ENCODE results near the gene GFRA1. TPM values are rescaled to one million over a fixed set of nuclear protein-coding genes. Genes with fewer than 3 reads are reported as not detected.

The GFRA1 gene
- total RNA-seq, 1 donor from 2014 or later: 75.2 TPM

DNA sequence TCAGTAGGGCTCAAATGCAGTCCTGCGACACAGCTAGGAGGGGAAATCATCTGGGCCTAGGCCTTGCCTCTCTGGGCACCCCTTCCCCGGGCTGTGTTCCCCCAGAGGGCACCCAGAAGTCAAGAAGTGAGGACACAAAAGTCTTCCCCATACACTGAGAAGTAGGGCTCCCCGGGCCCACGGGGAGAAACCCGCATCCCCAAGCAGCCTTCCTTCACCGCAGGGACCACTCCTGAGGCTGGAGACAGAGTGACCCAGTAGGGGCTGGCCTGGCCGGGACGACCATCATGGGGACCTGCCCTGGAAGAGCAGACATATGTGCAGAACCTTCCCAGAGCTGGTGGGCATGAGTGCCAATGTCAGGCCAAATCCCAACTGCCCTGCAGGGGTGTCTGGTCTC is 163.5 kb downstream of the GFRA1 start:
- ATAC-seq (no peak), DNase-seq (ENCODE audit: low spot score) (peak; percentile 38)

DNA sequence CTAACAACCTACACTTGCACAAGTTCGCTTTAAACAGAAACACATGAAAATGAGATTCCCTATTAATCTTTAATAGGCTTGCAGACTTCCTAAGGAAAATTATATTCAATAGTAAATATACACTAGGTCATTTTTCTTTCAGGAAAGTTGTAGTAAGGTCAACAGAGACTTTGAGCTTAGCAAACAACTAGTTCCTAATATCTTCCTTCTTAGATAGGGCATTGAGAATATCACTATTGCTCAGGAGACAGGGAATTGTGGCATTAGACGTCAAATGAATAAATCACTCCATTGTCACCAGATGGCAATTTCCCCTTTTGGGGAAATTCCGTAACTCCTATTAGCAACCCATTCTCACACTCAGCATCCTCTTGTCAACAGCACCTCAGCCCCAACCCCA is 164.9 kb downstream of the GFRA1 start:
- DNase-seq (ENCODE audit: low spot score) (no peak), ATAC-seq (peak; percentile 38)

DNA sequence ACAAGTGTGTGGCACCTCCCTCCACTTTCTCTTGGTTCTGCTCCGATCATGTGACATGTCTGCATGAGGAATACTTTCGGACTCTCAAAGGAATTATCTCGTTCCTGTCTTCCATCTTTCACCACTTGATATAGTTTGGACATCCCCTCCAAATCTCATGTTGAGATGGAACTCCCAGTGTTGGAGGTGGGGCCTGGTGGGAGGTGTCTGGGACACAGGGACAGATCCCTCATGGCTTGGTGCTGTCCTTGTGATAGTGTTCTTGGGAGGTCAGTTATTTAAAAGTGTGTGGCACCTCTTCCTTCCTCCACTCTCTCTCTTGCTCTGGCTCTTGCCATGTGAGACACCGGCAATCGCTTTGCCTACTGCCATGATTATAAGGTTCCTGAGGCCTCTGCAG is 166.4 kb downstream of the GFRA1 start:
- ATAC-seq (no peak), DNase-seq (ENCODE audit: low spot score) (peak; percentile 6)

DNA sequence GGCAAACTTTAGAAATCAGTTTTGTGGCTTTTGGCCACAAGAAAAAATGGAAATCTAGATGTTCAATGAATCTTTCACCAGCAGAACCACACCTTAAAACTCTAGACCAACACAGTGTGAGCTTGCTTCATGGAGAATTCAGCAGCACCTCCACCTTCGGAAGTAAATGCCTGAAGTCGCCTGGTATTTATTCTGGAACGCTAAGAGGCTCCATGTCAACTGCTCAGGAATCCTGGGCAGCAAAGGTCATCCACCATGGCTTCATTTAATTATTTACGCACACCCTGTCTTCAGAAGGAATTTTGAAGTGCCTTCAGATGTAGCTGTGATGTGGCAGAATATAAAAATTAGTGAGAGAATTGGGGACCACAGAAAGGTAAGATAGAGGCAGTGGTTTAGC is 167.7 kb downstream of the GFRA1 start:
- DNase-seq (ENCODE audit: low spot score) (no peak), ATAC-seq (no peak)

DNA sequence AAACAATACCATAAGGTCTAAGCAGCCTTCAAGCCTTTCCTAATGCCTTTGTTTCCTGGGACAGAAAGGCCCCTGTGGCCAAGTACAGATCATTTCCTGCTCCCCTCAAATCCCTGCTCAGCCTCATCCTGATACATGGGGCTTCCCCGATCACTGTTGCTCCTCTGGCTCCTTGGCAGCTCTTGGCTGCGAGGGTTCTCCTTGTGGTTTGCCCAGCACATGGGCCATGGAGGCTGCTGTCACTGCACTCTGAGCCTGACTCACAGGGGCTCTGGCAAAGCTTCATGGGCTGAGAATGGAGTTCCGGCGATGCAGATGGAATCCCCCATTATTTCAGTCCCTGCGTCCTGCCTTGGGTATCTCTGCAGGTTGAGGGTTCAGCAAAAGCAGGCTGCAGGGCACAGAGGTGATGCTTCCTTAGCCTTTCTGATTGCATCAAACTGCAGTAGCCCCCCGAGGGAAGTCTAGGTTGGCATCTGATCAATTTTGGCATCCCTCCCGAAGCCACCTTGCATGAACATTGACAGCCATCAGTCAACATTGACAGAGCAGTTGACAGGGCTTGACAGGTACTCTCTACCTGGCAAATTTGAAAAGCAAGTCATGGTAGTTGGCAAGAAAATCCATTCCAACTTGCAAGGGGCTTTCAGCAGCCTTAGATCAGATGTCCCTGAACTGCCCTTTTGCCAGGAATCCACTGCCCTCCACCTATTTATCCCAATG is 168.6 kb downstream of the GFRA1 start:
- no peak for ATAC-seq
- no peak for DNase-seq (ENCODE audit: low spot score)

DNA sequence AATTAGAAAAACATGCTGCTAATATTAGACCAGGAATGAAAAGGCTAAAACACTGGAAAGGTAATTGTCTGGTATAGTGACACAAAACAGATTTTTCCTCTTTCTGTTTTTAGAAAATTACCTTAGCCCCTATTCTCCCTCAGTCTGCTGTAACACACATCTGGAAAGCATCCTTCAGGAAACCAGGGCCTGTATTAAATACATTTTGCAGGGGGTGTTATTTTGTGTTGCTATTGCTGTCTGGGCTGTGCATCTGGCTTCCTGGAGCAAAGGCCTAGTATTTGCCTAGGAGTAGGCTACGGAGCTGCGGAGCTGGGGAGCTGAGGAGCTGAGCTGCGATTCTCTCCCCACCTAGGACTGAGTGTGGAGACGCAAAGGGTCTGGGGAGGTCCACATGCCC is 169.3 kb downstream of the GFRA1 start:
- DNase-seq (ENCODE audit: low spot score) (no peak), ATAC-seq (no peak)

DNA sequence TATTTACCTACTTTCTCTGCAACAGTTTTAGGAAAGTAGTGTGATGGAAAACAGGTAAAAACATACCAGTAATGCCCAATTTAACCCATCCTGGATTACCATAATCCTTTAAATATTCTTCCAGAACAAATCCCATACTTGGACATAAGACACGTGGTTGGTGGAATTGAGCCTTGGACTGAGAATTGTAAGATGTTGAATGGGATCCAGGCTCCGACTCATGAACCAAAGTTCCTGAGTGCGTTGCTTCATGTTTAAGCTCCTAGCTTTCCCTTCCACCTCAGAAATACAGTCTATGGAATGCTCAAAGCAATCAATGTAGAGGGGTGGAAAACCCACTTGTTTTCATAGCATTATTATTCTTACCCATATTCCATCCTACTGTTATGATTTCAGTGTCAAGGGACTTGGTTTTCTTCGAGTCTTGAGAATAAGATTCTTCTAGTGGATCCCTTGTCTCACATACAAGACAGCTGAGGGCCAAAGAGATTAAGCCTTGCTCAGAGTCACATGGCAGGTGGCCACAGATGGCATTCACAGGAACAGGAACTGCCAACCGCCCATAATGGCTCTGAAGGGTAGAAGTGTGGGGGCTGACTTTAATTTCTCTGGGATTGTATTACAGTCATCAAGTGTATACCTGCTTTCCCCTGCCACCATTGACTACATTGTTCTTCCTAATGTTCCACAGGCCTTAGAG is 171.2 kb downstream of the GFRA1 start:
- no peak for ATAC-seq
- DNase-seq (ENCODE audit: low spot score): no peak

DNA sequence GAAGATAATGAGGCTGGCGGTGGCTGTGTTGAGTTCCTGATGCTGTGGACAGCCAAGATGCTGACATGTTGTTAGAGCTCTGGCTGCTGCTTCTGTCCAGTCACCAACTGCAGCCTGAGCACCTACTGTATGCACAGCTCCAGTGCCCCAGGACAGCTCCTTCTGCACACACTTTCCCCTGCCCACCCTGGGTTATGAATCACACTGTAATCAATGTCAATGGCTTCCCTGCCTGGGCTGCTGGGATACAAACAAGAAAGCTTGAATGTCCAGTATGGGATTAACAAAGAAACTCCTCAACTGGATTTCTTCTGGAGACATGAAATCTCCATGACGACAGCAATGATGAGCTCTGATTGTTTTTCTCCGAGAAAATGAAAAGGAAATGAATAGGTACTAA is 172.0 kb downstream of the GFRA1 start:
- no peak for DNase-seq (ENCODE audit: low spot score)
- ATAC-seq: no peak

DNA sequence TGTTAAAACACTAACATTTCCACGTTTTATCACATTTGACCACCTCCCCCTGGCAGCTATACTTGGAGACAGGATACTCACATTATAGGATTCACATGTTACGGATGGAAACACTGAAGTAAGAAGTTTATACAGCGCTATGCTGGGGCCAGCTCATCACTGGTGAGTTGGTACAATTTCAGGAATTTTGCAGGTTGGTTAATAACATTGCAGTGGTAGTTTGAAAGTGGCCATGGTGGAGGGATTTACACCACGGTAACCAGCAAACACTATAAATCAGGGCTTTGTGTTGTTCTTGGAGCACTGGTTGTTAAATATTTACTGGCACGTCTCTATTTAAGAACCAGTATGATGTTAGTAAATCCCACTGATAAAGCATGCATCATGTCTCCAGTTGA is 174.0 kb downstream of the GFRA1 start:
- DNase-seq (ENCODE audit: low spot score) (no peak), ATAC-seq (no peak)

DNA sequence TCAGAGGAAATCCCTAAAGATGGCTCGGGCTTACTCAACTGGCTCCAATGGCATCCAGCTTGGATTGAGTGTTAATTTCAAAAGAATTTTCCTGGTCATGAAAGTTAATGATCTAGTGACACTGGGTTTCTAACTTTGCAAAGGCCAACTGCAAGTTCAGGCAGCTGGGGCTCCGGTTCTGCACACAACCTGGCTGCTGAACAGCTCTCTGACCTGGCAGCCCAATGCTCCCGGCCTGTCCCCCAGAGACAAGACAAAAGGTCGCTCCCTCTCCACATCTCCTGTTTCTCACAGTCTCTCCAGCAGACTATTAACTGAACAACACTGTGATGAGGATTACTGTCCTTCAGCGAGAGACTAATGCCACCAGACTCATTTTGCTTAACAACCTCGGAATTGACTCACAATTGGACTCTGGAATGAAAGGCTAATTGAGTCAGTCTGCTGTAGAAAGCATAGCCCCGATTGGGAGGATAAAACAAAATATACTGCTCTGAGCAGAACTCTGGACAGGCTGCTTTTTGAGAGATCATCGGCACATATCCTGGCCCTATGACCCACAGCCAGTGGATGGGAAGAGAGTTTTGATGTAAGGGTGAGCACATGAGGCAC is 174.5 kb downstream of the GFRA1 start:
- DNase-seq (ENCODE audit: low spot score) (no peak), ATAC-seq (no peak)

DNA sequence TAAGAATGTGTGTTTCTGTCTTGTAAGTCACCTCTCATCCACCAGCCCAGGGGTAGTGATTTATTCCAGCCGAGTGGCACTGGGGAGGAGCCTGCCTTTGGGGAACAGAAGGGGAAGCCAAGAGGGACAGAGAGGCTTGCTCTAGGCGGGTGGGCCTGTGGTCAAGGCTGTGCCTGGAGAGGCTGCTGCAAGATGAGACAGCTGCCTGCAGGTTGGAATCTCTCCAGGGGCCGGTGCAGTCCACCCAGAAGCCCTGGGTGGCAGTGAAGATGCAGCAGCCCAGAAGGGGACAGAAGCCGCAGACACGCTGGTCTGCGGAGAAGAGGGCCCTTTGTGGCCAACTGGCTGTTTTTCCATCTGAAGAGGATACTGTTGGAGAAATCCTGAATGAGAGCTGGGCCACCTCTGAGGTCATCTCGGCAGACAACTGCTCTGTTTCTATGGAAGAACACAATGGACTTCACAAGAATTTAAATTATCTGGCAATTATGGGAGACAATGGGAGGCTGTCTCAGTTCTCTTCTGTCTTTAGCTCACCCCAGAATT is 175.7 kb downstream of the GFRA1 start:
- no peak for ATAC-seq
- no peak for DNase-seq (ENCODE audit: low spot score)

DNA sequence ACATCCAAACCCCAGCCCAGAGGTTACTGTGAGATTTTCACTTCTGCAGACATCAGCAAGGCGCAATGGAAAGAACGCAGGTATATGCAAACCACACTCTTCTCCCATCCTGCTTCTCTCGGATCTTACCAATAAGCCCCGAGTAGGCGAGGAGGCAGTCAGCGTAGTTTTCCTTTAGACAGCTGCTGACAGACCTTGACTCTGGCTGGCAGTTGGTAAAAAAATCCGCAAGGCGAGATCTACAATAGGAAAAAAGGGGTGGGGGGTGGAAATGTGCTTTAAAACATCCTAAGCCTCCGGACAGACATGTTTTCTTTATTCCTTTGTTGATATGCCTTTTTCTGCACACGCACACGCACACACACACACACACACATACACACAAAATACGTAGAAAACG is 176.5 kb downstream of the GFRA1 start:
- ATAC-seq (no peak), DNase-seq (ENCODE audit: low spot score) (no peak)

DNA sequence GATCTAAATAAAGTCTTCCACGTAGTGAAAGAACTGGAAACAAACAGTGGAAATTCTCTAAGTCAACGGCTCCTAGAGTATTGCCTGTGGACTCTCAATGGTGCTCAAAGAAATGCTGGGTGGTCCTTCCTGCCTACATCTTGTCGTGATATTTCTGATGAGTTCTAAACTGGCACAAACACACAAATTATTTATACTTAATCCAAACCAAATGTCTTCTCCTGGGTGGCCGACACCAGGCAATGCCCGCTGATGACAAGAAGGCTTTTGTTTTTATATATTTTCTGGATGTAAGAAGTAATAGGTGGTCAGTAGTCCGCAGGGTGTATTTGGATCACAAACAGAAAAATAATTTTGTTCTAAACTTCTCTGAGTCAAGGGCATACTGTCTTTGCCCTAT is 178.7 kb downstream of the GFRA1 start:
- DNase-seq (ENCODE audit: low spot score) (no peak), ATAC-seq (no peak)

DNA sequence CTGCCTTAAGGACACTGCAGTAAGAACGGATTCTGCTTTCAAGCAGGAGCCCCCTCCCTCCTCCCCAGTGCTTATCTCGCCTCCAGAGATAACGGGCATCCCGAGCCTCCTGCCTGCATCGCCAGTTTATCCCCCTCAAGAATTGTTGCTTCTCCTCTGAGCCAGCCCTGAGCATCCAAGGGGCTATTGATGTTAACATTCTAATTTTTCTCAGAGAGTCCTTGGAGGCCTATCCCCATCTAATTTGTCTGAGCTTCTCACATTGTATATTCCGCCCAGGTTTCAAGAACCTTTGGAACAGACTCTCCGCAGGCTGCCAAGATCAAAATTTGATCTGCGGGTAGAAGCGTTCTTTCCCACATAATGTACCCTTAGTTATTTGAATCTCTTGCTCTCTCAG is 180.0 kb downstream of the GFRA1 start:
- DNase-seq (ENCODE audit: low spot score) (no peak), ATAC-seq (no peak)

DNA sequence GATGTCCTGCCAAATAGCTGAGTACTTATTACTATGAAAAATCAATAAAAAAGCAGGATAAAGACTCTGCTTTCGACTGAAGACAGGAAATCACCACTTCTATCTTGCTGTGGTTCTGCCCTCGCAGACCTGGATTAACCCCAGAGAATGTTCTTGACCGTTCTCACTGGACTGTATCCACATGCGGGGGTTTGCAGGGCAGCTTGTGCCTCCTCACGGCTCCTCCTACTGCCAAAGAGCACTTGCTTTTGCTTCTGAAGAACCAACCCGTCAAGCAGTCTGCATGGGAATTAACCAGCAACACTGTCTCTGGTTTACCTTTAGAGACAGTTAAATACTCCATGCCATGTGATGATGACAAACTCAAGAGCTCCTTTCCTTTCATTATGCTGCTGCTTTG is 184.0 kb downstream of the GFRA1 start:
- DNase-seq (ENCODE audit: low spot score) (no peak), ATAC-seq (peak; percentile 73)

DNA sequence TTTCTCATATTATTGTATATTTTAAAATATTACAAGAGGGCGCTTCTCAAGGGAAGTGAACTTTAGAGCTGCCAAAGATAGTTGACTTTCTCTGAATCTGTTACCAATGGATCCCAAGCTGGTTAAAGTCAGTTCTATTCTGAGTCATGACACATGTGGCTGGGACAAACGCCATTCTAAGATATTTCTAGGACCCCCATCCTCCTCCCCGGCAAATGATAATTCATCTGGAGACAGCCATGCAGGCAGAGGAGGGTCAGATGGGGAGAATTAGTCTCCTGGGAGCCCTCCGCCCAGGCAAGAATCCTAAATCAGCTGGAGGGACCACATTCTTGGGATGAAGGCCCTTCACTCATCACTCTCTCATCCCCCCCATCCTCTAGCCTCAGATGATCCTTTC is 187.7 kb downstream of the GFRA1 start:
- ATAC-seq (no peak), DNase-seq (ENCODE audit: low spot score) (no peak)

DNA sequence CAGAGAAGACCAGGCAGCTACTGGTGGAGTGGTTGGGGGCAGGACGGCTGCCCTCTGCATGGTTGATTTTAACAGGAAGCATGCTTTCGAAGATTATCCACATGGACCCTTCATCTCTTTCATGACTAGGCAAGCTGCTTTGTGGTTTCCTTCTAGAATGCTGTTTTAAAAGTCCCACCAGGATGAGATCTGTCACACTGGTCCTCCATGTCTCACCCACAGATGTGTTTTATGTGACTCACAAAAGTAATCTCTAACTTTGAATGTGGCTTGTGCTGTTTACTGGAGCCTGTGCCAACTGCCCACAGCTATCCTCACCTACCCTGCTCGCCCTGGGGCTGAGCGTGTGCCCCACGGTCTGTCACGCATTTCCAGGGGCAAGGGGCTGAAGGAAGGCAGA is 188.8 kb downstream of the GFRA1 start:
- DNase-seq (ENCODE audit: low spot score): no peak
- ATAC-seq: no peak

DNA sequence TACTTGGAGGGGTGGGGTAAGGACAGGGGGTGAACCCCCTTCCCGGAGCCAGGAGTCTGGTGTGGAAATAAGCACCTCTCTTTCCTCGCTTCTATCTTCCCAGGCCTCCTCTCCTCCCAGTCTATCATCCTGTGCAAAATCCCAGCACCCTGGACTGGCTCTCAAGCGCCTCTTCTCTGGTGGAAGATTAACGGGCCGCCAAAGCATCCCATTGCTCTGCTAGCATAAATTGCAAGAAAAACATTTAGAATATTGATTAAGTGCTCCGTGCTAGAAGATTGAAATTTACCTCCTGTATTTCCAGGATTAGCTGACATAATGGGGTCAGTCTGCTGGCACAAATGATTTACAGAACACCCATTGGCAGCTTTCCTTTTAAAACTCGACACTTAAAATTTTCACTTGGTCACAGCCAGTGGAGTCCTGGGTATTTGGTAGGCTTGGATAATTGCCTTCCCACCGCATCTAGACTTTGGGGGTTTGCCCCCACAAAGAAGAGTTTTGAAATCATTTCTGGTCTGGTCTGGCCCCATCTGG is 189.7 kb downstream of the GFRA1 start:
- ATAC-seq (peak; percentile 9), DNase-seq (ENCODE audit: low spot score) (no peak)

DNA sequence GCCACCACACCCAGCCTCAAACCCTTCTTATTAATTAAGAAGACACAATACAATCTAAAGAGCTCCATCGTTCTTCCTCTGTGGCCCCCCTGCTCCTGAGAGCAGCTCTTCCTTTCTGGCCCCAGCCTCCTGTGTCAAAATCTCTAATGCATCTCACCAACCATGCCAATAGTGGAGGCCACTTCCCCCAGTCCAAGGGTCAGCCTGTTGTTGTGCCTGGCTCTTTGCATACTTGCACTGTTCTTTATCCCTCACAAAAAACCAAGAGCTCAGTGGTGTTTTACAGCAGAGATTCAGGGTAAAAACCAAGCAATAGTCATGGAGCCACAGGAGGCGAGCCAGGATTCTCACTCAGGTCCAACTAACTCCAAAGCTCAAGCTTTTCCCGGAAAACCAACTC is 190.2 kb downstream of the GFRA1 start:
- DNase-seq (ENCODE audit: low spot score) (peak; percentile 56), ATAC-seq (peak; percentile 87)

DNA sequence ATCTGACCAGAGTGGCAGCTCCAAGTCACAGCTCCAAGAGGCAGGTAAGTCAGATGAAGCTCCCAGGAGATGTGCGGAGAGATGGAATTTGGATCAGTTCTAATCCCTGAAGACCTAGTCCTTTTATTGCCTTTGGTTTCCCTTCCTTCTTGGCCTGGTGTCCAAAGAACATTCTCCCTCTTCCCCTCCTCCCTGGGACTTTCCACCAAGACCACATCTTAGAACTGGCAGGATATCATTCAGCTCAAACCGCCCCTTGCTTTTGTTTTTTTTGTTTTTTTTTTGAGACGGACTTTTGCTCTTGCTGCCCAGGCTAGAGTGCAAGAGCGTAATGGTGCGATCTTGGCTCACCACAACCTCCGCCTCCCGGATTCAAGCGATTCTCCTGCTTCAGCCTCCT is 190.8 kb downstream of the GFRA1 start:
- DNase-seq (ENCODE audit: low spot score) (no peak), ATAC-seq (no peak)

DNA sequence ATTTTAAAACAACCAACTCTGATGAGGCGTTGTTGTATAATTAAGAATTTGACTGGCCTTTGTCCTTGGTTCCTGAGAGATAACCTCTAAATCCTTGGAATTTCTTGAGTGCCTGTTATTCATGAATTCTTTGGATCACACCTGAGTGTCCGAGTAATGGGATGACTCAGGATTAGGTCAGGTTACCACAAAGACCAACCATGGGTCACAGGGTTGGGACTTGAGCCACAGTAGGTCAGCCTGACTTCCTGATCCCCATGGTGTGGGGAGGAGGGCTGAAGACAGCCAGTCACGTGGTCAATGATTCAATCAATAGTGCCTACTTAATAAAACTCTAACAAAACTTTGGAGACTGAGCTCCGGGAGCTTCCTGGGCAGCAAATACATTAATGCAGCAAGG is 192.5 kb downstream of the GFRA1 start:
- ATAC-seq (no peak), DNase-seq (ENCODE audit: low spot score) (no peak)

DNA sequence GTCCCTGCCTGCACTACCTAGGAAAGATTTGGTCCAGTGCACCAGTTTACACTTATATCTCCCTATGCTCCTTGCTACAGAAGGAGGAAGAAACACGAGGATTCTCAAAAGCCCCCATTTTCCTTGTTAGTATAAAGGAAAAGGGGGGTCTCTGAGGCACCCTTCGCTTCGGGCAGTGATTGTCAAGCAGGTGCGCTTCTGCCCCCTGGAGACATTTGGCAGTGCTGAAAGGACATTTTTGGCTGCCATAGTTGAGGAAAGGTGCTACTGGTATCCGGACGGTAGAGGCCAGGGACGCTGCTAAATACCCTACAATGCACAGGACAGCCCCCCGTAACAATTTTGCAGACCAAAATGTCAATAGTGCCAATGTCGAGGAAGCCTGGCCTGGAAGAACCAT is 193.7 kb downstream of the GFRA1 start:
- DNase-seq (ENCODE audit: low spot score) (no peak), ATAC-seq (no peak)
